ENCODE data around the gene SLC2A1.

The SLC2A1 gene

GRCh38 chr1:42944246-42944928 is 14.3 kb downstream of the SLC2A1 start:
- peaks cover 90% of the 10 kb centered on the region for H3K4me1 ChIP-seq (ENCODE audit: control insufficient read depth, insufficient read depth, low read length)
- H3K4me3 ChIP-seq (ENCODE audit: low read length), result no peak overlapping the region
- H3K27me3 ChIP-seq (ENCODE audit: control insufficient read depth, insufficient read depth, low read length), result no peaks in the 10 kb centered on the region
- no peaks in the 10 kb centered on the region for H3K9me3 ChIP-seq (replicated peaks; ENCODE audit: low read length)
- H3K36me3 ChIP-seq (ENCODE audit: insufficient read depth, low read length), result peaks cover 14% of the 10 kb centered on the region
- no peak overlapping the region for H3K9ac ChIP-seq (ENCODE audit: low read depth, low read length)
- H3K4me2 ChIP-seq (ENCODE audit: low read length), result no peak overlapping the region

DNA sequence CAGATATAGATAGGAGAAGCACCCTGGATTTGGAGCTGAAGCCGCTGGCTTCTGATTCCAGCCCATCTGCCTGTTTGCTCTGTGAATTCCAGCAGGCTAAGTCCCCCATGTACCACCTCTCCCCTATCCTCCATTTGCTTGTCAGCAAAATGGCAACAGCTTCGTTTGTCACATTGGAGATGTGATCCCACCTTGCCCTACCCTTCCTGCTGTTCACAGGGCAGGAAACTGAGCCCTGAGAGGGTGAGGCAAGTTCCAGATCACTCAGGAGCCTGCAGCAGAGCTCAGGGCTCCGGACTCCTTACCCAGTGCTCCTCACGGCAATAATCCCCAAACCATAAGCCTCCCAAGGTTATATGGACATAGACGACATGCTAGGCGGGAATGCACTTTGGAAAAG is 14.9 kb downstream of the SLC2A1 start:
- Histone ChIP-seq H3K9me3 (replicated peaks; ENCODE audit: low read length) (no peaks in the 10 kb centered on the region), H3K4me3 (ENCODE audit: low read length) (no peak overlapping the region), H3K9ac (ENCODE audit: low read depth, low read length) (peak overlapping the region; percentile 11), H3K4me1 (ENCODE audit: control insufficient read depth, insufficient read depth, low read length) (peaks cover 86% of the 10 kb centered on the region), H3K4me2 (ENCODE audit: low read length) (no peak overlapping the region), H3K27me3 (ENCODE audit: control insufficient read depth, insufficient read depth, low read length) (no peaks in the 10 kb centered on the region), H3K36me3 (ENCODE audit: insufficient read depth, low read length) (peaks cover 21% of the 10 kb centered on the region)

- Histone ChIP-seq H3K4me2 (ENCODE audit: low read length) (no peak overlapping the region), H3K9ac (ENCODE audit: low read depth, low read length) (peak overlapping the region; percentile 11), H3K4me1 (ENCODE audit: control insufficient read depth, insufficient read depth, low read length) (peaks cover 87% of the 10 kb centered on the region), H3K27me3 (ENCODE audit: control insufficient read depth, insufficient read depth, low read length) (no peaks in the 10 kb centered on the region), H3K36me3 (ENCODE audit: insufficient read depth, low read length) (peaks cover 22% of the 10 kb centered on the region), H3K9me3 (replicated peaks; ENCODE audit: low read length) (no peaks in the 10 kb centered on the region), H3K4me3 (ENCODE audit: low read length) (no peak overlapping the region)
Measured at GRCh38 chr1:42943166-42943565, 15.5 kb downstream of the SLC2A1 start.

- Histone ChIP-seq H3K4me3 (ENCODE audit: low read length) (no peak overlapping the region), H3K36me3 (ENCODE audit: insufficient read depth, low read length) (peaks cover 22% of the 10 kb centered on the region), H3K4me2 (ENCODE audit: low read length) (no peak overlapping the region), H3K27me3 (ENCODE audit: control insufficient read depth, insufficient read depth, low read length) (no peaks in the 10 kb centered on the region), H3K9me3 (replicated peaks; ENCODE audit: low read length) (no peaks in the 10 kb centered on the region), H3K9ac (ENCODE audit: low read depth, low read length) (peak overlapping the region; percentile 73), H3K4me1 (ENCODE audit: control insufficient read depth, insufficient read depth, low read length) (peaks cover 87% of the 10 kb centered on the region)
Measured at GRCh38 chr1:42942444-42942843, 16.2 kb downstream of the SLC2A1 start.

- Histone ChIP-seq H3K9ac (ENCODE audit: low read depth, low read length) (peak overlapping the region; percentile 73), H3K36me3 (ENCODE audit: insufficient read depth, low read length) (peaks cover 22% of the 10 kb centered on the region), H3K4me3 (ENCODE audit: low read length) (peak overlapping the region; percentile 13), H3K4me2 (ENCODE audit: low read length) (peak overlapping the region; percentile 52), H3K4me1 (ENCODE audit: control insufficient read depth, insufficient read depth, low read length) (peaks cover 87% of the 10 kb centered on the region), H3K9me3 (replicated peaks; ENCODE audit: low read length) (no peaks in the 10 kb centered on the region), H3K27me3 (ENCODE audit: control insufficient read depth, insufficient read depth, low read length) (no peaks in the 10 kb centered on the region)
Measured at GRCh38 chr1:42941640-42942330, 16.9 kb downstream of the SLC2A1 start.

DNA sequence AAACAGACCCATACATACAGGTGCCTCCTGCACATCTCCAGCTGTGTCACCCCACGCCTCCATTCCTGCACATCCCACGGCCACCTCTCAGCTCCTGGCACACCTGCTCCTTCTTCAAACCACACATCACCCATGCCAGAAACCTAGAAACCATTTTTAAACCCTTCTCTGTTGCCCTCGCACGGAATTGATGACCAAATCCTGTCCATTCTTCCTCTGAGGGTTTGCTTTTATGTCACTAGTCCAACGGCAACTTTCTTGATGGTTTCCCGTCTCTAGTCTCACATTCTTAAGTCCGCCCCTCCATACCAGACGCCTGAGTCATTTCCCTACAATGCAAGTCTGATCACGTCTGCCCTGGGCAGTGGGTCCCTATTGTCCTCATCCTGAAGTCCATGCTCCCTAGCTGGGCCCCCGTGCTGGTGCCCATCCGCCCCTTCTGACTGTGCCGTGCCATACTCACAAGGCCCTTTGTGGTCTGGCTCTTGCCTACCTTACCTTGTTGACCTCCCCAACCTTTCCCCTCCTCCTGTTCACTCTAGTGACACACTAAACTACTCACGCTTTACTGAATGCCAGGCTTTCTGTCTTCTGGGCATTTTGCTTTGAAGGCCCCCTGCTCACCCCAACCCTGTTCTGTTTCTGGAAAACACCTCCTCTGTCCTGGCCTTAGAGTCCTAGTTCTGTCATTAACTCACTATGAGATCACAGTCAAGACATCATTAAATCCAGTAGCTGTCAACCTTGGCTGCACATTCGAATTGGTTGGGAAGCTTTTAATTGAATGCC is 17.6 kb downstream of the SLC2A1 start:
- Histone ChIP-seq H3K4me3 (ENCODE audit: low read length) (peak overlapping the region; percentile 13), H3K9ac (ENCODE audit: low read depth, low read length) (peak overlapping the region; percentile 73), H3K27me3 (ENCODE audit: control insufficient read depth, insufficient read depth, low read length) (no peaks in the 10 kb centered on the region), H3K4me2 (ENCODE audit: low read length) (peak overlapping the region; percentile 56), H3K36me3 (ENCODE audit: insufficient read depth, low read length) (peaks cover 22% of the 10 kb centered on the region), H3K4me1 (ENCODE audit: control insufficient read depth, insufficient read depth, low read length) (peaks cover 87% of the 10 kb centered on the region), H3K9me3 (replicated peaks; ENCODE audit: low read length) (no peaks in the 10 kb centered on the region)

DNA sequence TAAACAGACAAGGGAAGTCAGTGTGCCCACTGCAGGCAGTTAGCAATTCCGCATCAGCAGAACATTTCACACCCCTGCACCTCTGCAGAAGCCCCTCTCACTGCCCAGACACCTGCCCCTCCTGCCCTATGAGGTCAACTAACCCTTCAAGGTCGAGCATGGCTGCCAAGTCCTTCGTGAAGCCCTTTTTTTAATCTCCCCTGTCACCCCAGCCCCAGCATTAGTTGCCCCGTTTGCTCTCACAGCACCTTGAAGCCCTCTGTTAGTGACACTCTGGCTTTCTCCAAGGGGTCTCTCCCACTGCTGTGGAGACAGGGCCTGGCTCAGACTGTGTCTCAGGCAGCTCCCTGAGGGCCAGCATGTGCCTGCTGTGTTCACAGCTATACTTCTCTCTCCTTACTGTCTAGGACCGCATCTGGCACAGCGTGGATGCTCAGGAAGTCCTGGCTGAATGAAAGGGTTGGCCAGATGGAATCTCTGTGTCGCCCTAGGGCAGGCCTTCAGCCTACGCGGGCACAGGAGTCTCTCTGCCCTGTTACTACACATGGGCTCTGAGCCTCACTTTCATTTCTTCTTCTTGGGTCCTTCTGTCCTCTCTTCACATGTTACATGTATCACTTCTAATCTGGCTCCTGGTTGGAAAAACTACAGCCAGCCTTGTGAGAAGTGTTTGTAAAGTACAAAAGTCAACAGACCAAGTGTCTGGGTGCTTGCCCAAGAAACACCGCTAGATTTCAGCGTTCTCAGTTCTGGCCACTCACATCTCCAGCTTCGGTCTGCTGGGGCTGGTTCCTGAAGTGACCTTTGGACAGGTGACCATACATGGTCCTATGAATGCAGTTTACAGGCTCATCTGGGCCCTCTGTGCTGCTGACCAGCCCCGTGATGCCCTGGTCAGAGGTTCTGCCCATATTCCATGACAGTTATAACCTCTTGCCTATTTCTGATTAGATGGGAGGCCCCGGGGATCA is 19.7 kb downstream of the SLC2A1 start:
- Histone ChIP-seq H3K27me3 (ENCODE audit: control insufficient read depth, insufficient read depth, low read length) (no peaks in the 10 kb centered on the region), H3K4me1 (ENCODE audit: control insufficient read depth, insufficient read depth, low read length) (peaks cover 76% of the 10 kb centered on the region), H3K9ac (ENCODE audit: low read depth, low read length) (no peak overlapping the region), H3K4me3 (ENCODE audit: low read length) (no peak overlapping the region), H3K9me3 (replicated peaks; ENCODE audit: low read length) (no peaks in the 10 kb centered on the region), H3K36me3 (ENCODE audit: insufficient read depth, low read length) (peaks cover 33% of the 10 kb centered on the region), H3K4me2 (ENCODE audit: low read length) (no peak overlapping the region)

- no peak overlapping the region for H3K4me2 ChIP-seq (ENCODE audit: low read length)
- no peak overlapping the region for H3K4me3 ChIP-seq (ENCODE audit: low read length)
Measured at GRCh38 chr1:42937836-42938644, 20.6 kb downstream of the SLC2A1 start.

GRCh38 chr1:42937141-42937696 is 21.4 kb downstream of the SLC2A1 start:
- peak overlapping the region; percentile 6 for H3K4me2 ChIP-seq (ENCODE audit: low read length)
- H3K9ac ChIP-seq (ENCODE audit: low read depth, low read length), result no peak overlapping the region
- H3K4me3 ChIP-seq (ENCODE audit: low read length), result no peak overlapping the region
- H3K27me3 ChIP-seq (ENCODE audit: control insufficient read depth, insufficient read depth, low read length), result no peaks in the 10 kb centered on the region
- peaks cover 40% of the 10 kb centered on the region for H3K36me3 ChIP-seq (ENCODE audit: insufficient read depth, low read length)
- H3K4me1 ChIP-seq (ENCODE audit: control insufficient read depth, insufficient read depth, low read length), result peaks cover 64% of the 10 kb centered on the region
- no peaks in the 10 kb centered on the region for H3K9me3 ChIP-seq (replicated peaks; ENCODE audit: low read length)

More at GRCh38 chr1:42937836-42938644, 20.6 kb downstream of the SLC2A1 start:
- Histone ChIP-seq H3K27me3 (ENCODE audit: control insufficient read depth, insufficient read depth, low read length) (no peaks in the 10 kb centered on the region), H3K9ac (ENCODE audit: low read depth, low read length) (no peak overlapping the region), H3K9me3 (replicated peaks; ENCODE audit: low read length) (no peaks in the 10 kb centered on the region), H3K4me1 (ENCODE audit: control insufficient read depth, insufficient read depth, low read length) (peaks cover 67% of the 10 kb centered on the region), H3K36me3 (ENCODE audit: insufficient read depth, low read length) (peaks cover 40% of the 10 kb centered on the region)
